WTC11 (cell line): ENCODE results near the gene SBK3. TPM values are rescaled to one million over a fixed set of nuclear protein-coding genes. Genes with fewer than 3 reads are reported as not detected.

Source experiments
- ATAC-seq: fragments of 200-7000 bp; cut with Tn5 transposase; 2 replicates; pipeline ENCODE4 v1.10.0; 2021; ENCODE audit warnings: mild to moderate bottlenecking, moderate library complexity
- CTCF ChIA-PET: fragments of 300-600 bp; sonication (Branson Sonifier 250); formaldehyde crosslinking; loops from one replicate; lab custom pipeline; 2021; ENCODE audit warnings: antibody characterized with exemption; lab: Charles Lee
- POLR2A ChIA-PET: fragments of 350-600 bp; sonication (Branson Sonifier 250); formaldehyde crosslinking; loops from one replicate; lab custom pipeline; 2021; ENCODE audit warnings: antibody characterized with exemption; lab: Charles Lee
- DNase-seq: peaks from one replicate; pipeline ENCODE4 v3.0.0; 2021; ENCODE audit warnings: low spot score
- H3K27ac Mint-ChIP-seq: 2 replicates; pipeline ENCODE4 v1.8.0; 2021; ENCODE audit warnings: mixed read lengths
- H3K27me3 Mint-ChIP-seq: 2 replicates; pipeline ENCODE4 v1.8.0; 2021; ENCODE audit warnings: low read depth, mild to moderate bottlenecking, moderate library complexity, mixed read lengths
- H3K36me3 Mint-ChIP-seq: 2 replicates; pipeline ENCODE4 v1.8.0; 2021; ENCODE audit warnings: mixed read lengths
- H3K4me1 Mint-ChIP-seq: 2 replicates; pipeline ENCODE4 v1.8.0; 2022; ENCODE audit warnings: mixed read lengths
- H3K4me3 Mint-ChIP-seq: 2 replicates; pipeline ENCODE4 v1.8.0; 2021; ENCODE audit warnings: mild to moderate bottlenecking, moderate library complexity, mixed read lengths
- H3K9me3 Mint-ChIP-seq: 2 replicates; pipeline ENCODE4 v1.8.0; 2021; ENCODE audit warnings: mixed read lengths
- ELF4 ChIP-seq: sonication (generic); formaldehyde crosslinking; IDR thresholded peaks from 2 replicates; pipeline ENCODE4 v1.8.1; 2022; ENCODE audit warnings: low read depth, mild to moderate bottlenecking, moderate library complexity, missing genetic modification reagents
- TCF7 ChIP-seq: sonication (generic); formaldehyde crosslinking; IDR thresholded peaks from 2 replicates; pipeline ENCODE4 v1.8.0; 2022; ENCODE audit warnings: mild to moderate bottlenecking, low read depth, missing genetic modification reagents, moderate library complexity
- ZNF121 ChIP-seq: sonication (generic); formaldehyde crosslinking; IDR thresholded peaks from 2 replicates; pipeline ENCODE4 v1.8.0; 2023; ENCODE audit warnings: missing genetic modification reagents
- ZNF416 ChIP-seq: fragments of 250-450 bp; sonication (Bioruptor Pico); IDR thresholded peaks from 2 replicates; pipeline ENCODE4 v1.9.0; 2021; ENCODE audit warnings: mild to moderate bottlenecking, inconsistent platforms
- total RNA-seq: library from RNA; stranded (reverse); gene quantifications from 3 replicates; pipeline ENCODE4 v1.2.3, GENCODE V29; 2021
- TF ChIP-seq, protein P1 (sequence below): fragments of 250-450 bp; sonication (Bioruptor Pico); IDR thresholded peaks from 2 replicates; pipeline ENCODE4 v1.9.0; 2021; ENCODE audit warnings: mild to moderate bottlenecking, borderline replicate concordance
- TF ChIP-seq, protein P2 (sequence below): sonication (generic); formaldehyde crosslinking; IDR thresholded peaks from 2 replicates; pipeline ENCODE4 v1.8.0; 2023; ENCODE audit warnings: missing genetic modification reagents
- TF ChIP-seq, protein P3 (sequence below): sonication (generic); formaldehyde crosslinking; IDR thresholded peaks from 2 replicates; pipeline ENCODE4 v1.8.1; 2022; ENCODE audit warnings: low read depth, missing genetic modification reagents, borderline replicate concordance
- TF ChIP-seq, protein P4 (sequence below): fragments of 200-600 bp; IDR thresholded peaks from 2 replicates; pipeline ENCODE4 v1.8.0; 2022; ENCODE audit warnings: antibody characterized with exemption
- TF ChIP-seq, protein P5 (sequence below): sonication (generic); formaldehyde crosslinking; IDR thresholded peaks from 2 replicates; pipeline ENCODE4 v1.8.0; 2022; ENCODE audit warnings: mild to moderate bottlenecking, missing genetic modification reagents
- TF ChIP-seq, protein P6 (sequence below): sonication (generic); formaldehyde crosslinking; IDR thresholded peaks from 2 replicates; pipeline ENCODE4 v1.8.1; 2023; ENCODE audit warnings: mild to moderate bottlenecking, moderate library complexity, missing genetic modification reagents
- TF ChIP-seq, protein P7 (sequence below): sonication (generic); formaldehyde crosslinking; IDR thresholded peaks from 2 replicates; pipeline ENCODE4 v1.8.1; 2022; ENCODE audit warnings: mild to moderate bottlenecking, missing genetic modification reagents, moderate library complexity, borderline replicate concordance

The SBK3 gene
- total RNA-seq, 1 experiment from 2014 or later, result 0.90 TPM

DNA sequence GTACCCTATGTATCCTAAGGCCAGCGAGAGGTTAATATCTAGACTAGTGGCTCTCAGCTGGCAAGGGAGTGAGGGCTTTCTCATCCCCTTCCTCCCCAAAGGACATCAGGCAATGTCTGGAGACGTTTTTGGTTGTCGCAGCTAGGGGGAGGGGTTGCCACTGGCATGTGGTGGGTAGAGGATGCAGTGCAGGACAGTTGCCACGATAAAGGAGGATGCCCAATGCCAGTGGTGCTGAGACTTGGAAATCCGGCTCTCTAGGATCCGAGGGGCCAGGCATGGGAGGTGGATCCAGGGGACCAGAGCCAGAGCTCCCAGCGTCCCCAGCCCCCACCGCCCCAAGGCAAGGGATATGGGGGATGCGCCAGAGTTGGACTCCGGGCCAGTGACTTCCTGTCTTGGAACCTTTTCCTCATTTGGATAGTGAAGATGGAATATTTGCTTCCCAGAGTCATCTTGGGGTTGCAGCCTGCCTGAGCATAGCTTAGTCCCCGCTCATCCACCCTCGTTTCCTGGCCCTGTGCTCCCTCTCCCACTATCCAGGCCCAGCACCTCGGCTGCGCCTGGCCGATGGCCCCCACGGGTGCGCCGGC, 52.2 kb downstream of the SBK3 start:
- H3K27ac Mint-ChIP-seq, result no peak overlapping the region
- POLR2A ChIA-PET, result no interaction called here

DNA sequence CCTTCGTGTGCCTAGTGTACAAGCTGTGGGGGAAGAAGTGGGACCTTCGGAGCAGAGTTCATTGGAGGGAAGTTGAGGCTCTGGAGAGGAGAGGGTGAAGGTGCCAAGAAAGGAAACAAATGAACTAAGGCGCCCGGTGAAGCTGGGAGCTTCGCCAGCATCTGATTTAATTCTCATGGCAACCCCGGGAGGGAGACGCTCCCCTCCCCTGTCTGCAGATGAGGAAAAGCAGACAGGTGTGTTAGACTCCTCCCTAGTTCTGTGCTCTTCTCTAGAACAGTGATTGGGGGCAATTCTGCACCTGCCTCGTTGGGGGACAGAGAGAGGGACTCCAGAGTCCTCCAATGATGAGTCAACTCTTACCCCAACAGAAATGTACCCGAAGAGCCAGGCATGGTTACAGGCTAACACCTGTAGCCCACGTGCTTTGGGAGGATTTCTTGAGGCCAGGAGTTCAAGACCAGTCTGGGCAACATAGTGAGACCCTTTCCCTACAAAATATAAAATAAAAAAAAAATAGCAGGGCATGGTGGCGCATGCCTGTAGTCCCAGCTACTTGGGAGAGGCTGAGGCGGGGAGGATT, 52.9 kb downstream of the SBK3 start:
- Mint-ChIP-seq H3K4me3 (no peak overlapping the region), H3K9me3 (no peaks in the 10 kb centered on the region), H3K27ac (no peak overlapping the region), H3K27me3 (peaks cover 7% of the 10 kb centered on the region), H3K36me3 (no peaks in the 10 kb centered on the region), H3K4me1 (peaks cover 7% of the 10 kb centered on the region)
- DNase-seq (no peak), ATAC-seq (no peak)
- CTCF ChIA-PET, result interaction anchor here (0.8 to 13.5 kb wide), 4 partner anchors 12 to 39 kb away, joined by 3 to 96 read pairs (median 4); partner anchors contain the start of gene ISOC2
- TF ChIP-seq ZNF121 (CRISPR knock-in tag), result 0 out of 2 replicates have a peak, but pooled peaks have one; percentile 12
- TF ChIP-seq, protein P1, sequence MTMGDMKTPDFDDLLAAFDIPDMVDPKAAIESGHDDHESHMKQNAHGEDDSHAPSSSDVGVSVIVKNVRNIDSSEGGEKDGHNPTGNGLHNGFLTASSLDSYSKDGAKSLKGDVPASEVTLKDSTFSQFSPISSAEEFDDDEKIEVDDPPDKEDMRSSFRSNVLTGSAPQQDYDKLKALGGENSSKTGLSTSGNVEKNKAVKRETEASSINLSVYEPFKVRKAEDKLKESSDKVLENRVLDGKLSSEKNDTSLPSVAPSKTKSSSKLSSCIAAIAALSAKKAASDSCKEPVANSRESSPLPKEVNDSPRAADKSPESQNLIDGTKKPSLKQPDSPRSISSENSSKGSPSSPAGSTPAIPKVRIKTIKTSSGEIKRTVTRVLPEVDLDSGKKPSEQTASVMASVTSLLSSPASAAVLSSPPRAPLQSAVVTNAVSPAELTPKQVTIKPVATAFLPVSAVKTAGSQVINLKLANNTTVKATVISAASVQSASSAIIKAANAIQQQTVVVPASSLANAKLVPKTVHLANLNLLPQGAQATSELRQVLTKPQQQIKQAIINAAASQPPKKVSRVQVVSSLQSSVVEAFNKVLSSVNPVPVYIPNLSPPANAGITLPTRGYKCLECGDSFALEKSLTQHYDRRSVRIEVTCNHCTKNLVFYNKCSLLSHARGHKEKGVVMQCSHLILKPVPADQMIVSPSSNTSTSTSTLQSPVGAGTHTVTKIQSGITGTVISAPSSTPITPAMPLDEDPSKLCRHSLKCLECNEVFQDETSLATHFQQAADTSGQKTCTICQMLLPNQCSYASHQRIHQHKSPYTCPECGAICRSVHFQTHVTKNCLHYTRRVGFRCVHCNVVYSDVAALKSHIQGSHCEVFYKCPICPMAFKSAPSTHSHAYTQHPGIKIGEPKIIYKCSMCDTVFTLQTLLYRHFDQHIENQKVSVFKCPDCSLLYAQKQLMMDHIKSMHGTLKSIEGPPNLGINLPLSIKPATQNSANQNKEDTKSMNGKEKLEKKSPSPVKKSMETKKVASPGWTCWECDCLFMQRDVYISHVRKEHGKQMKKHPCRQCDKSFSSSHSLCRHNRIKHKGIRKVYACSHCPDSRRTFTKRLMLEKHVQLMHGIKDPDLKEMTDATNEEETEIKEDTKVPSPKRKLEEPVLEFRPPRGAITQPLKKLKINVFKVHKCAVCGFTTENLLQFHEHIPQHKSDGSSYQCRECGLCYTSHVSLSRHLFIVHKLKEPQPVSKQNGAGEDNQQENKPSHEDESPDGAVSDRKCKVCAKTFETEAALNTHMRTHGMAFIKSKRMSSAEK (CRISPR knock-in tag), result no peak
- TF ChIP-seq, all 79 proteins: peak for 1
- POLR2A ChIA-PET, result no interaction called here

More for the DNA sequence above, 52.2 kb downstream of the SBK3 start:
- H3K4me1 Mint-ChIP-seq, result peaks cover 2% of the 10 kb centered on the region; the same call in 1 of the 2 replicates
- no peak for ATAC-seq
- CTCF ChIA-PET, result interaction anchor here (0.8 to 13.5 kb wide), 4 partner anchors 11 to 40 kb away, joined by 3 to 96 read pairs (median 4); partner anchors contain the start of gene ISOC2
- TF ChIP-seq ELF4 (CRISPR knock-in tag) (no peak), TCF7 (no peak), ZNF416 (no peak)
- TF ChIP-seq, protein P2, sequence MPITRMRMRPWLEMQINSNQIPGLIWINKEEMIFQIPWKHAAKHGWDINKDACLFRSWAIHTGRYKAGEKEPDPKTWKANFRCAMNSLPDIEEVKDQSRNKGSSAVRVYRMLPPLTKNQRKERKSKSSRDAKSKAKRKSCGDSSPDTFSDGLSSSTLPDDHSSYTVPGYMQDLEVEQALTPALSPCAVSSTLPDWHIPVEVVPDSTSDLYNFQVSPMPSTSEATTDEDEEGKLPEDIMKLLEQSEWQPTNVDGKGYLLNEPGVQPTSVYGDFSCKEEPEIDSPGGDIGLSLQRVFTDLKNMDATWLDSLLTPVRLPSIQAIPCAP, result no peak
- TF ChIP-seq, protein P3, sequence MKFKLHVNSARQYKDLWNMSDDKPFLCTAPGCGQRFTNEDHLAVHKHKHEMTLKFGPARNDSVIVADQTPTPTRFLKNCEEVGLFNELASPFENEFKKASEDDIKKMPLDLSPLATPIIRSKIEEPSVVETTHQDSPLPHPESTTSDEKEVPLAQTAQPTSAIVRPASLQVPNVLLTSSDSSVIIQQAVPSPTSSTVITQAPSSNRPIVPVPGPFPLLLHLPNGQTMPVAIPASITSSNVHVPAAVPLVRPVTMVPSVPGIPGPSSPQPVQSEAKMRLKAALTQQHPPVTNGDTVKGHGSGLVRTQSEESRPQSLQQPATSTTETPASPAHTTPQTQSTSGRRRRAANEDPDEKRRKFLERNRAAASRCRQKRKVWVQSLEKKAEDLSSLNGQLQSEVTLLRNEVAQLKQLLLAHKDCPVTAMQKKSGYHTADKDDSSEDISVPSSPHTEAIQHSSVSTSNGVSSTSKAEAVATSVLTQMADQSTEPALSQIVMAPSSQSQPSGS, result no peak
- TF ChIP-seq, all 79 proteins: peak for 0
- Mint-ChIP-seq H3K27me3 (peaks cover 12% of the 10 kb centered on the region), H3K36me3 (no peaks in the 10 kb centered on the region), H3K9me3 (no peaks in the 10 kb centered on the region), H3K4me3 (no peak overlapping the region)
- DNase-seq, result no peak

DNA sequence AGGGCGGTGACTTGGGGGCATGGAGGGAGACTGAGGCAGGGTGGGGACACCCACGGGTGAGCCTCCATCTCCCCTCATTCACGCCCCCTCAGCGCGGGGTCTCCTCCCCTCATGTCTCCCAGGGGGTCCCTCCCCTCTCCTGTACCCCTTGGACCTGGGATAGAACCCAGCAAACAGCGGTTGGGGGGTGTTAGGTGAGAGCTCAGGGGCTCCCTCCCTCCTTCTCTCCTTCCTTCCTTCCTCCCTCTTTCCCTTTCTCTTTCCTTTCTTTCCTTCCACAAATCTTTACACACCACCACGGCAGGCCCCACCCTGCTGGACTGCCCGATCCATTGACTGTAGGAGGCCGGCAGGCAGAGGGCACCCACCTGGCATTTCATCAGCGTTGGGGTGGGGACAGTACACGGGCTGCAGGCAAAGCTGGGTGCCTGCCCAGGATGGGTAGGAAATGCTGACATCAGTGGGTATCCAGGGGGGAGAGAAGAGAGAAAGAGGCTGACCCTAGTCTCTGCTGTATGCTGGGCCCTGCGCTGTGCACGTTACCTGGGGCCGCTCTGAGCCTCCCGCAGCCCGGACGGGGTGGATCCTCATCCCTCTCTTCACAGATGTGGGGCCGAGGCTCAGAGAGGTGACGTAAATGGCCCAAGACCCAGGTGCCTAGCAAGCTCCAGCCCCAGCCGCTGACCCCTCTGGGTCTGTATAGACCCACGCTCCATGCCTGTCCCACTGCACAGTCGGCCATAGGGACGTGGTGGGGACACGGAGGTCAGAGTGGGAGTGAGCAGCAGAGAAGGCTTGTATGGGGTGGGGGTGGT, 53.6 kb downstream of the SBK3 start:
- no peak for ATAC-seq
- TF ChIP-seq, protein P4, sequence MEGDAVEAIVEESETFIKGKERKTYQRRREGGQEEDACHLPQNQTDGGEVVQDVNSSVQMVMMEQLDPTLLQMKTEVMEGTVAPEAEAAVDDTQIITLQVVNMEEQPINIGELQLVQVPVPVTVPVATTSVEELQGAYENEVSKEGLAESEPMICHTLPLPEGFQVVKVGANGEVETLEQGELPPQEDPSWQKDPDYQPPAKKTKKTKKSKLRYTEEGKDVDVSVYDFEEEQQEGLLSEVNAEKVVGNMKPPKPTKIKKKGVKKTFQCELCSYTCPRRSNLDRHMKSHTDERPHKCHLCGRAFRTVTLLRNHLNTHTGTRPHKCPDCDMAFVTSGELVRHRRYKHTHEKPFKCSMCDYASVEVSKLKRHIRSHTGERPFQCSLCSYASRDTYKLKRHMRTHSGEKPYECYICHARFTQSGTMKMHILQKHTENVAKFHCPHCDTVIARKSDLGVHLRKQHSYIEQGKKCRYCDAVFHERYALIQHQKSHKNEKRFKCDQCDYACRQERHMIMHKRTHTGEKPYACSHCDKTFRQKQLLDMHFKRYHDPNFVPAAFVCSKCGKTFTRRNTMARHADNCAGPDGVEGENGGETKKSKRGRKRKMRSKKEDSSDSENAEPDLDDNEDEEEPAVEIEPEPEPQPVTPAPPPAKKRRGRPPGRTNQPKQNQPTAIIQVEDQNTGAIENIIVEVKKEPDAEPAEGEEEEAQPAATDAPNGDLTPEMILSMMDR, result no peak
- TF ChIP-seq, protein P5, sequence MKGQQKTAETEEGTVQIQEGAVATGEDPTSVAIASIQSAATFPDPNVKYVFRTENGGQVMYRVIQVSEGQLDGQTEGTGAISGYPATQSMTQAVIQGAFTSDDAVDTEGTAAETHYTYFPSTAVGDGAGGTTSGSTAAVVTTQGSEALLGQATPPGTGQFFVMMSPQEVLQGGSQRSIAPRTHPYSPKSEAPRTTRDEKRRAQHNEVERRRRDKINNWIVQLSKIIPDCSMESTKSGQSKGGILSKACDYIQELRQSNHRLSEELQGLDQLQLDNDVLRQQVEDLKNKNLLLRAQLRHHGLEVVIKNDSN (CRISPR knock-in tag), result no peak
- TF ChIP-seq ELF4 (CRISPR knock-in tag), result no peak
- TF ChIP-seq, protein P3, result no peak
- TF ChIP-seq, protein P6, sequence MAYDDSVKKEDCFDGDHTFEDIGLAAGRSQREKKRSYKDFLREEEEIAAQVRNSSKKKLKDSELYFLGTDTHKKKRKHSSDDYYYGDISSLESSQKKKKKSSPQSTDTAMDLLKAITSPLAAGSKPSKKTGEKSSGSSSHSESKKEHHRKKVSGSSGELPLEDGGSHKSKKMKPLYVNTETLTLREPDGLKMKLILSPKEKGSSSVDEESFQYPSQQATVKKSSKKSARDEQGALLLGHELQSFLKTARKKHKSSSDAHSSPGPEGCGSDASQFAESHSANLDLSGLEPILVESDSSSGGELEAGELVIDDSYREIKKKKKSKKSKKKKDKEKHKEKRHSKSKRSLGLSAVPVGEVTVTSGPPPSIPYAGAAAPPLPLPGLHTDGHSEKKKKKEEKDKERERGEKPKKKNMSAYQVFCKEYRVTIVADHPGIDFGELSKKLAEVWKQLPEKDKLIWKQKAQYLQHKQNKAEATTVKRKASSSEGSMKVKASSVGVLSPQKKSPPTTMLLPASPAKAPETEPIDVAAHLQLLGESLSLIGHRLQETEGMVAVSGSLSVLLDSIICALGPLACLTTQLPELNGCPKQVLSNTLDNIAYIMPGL, result no peak
- TF ChIP-seq, protein P7, sequence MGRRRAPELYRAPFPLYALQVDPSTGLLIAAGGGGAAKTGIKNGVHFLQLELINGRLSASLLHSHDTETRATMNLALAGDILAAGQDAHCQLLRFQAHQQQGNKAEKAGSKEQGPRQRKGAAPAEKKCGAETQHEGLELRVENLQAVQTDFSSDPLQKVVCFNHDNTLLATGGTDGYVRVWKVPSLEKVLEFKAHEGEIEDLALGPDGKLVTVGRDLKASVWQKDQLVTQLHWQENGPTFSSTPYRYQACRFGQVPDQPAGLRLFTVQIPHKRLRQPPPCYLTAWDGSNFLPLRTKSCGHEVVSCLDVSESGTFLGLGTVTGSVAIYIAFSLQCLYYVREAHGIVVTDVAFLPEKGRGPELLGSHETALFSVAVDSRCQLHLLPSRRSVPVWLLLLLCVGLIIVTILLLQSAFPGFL (CRISPR knock-in tag), result no peak

More for the DNA sequence above, 53.6 kb downstream of the SBK3 start:
- POLR2A ChIA-PET, result interaction anchor here (0.6 kb wide), 1 partner anchor 57 kb away, joined by 13 read pairs; no protein-coding TSS in a partner anchor
- no peak for DNase-seq
- H3K9me3 Mint-ChIP-seq, result no peaks in the 10 kb centered on the region
- peaks cover 14% of the 10 kb centered on the region for H3K4me1 Mint-ChIP-seq
- no peak overlapping the region for H3K4me3 Mint-ChIP-seq
- CTCF ChIA-PET, result interaction anchor here (1.4 to 13.5 kb wide), 2 partner anchors 13 to 24 kb away, joined by 4 to 96 read pairs; no protein-coding TSS in a partner anchor
- H3K27me3 Mint-ChIP-seq, result peaks cover 3% of the 10 kb centered on the region
- H3K27ac Mint-ChIP-seq, result no peak overlapping the region
- no peaks in the 10 kb centered on the region for H3K36me3 Mint-ChIP-seq
